ENCODE measurements around the gene ELAVL2.

The ELAVL2 gene

GRCh38 chr9:23658376-23659258 is 167.4 kb downstream of the ELAVL2 start:
- no peak for DNase-seq

GRCh38 chr9:23651051-23651450 is 175.0 kb downstream of the ELAVL2 start:
- no peak for DNase-seq

GRCh38 chr9:23648651-23649050 is 177.4 kb downstream of the ELAVL2 start:
- no peak for DNase-seq

- peak in 1 of 2 experiments; percentile 9 for DNase-seq
These were observed 181.1 kb downstream of the ELAVL2 start for GRCh38 chr9:23644896-23645295.

- no peak for DNase-seq
These were observed 181.7 kb downstream of the ELAVL2 start for GRCh38 chr9:23644326-23644725.

- DNase-seq, result no peak
These were observed 182.3 kb downstream of the ELAVL2 start for GRCh38 chr9:23643656-23644258.

All from cerebellar nuclear complex (tissue), 1 donor.